ENCODE results near the gene PRIMA1.

Gene PRIMA1

DNA sequence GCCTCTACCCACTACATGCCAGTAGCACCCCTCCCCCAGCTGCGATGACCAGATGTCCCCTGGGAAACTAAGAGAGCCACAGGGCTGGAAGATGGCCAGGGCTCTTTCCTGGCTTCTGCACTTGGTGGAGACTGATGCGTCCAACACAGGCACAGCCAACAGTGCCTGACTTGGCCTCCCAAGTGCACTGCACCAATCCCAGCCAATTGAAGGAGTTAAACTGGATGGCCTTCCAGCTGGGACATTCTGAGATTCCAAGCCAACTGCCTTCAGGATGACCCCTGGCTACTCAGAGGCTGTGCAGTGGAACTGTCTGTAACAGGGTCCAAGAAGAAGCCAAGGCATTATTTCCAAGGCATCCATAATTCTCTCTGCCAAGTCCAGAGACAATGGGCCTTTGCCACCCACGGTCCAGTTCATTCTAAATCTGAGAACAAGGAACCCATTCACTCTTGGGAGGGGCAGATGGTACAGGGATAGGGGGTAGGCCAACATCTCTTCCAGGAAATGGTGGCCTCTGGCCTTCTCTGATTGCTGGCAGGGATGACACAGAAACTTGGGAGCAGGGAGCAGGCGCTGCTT lies 35.2 kb downstream of the PRIMA1 start:
- DNase-seq, result no peak

DNA sequence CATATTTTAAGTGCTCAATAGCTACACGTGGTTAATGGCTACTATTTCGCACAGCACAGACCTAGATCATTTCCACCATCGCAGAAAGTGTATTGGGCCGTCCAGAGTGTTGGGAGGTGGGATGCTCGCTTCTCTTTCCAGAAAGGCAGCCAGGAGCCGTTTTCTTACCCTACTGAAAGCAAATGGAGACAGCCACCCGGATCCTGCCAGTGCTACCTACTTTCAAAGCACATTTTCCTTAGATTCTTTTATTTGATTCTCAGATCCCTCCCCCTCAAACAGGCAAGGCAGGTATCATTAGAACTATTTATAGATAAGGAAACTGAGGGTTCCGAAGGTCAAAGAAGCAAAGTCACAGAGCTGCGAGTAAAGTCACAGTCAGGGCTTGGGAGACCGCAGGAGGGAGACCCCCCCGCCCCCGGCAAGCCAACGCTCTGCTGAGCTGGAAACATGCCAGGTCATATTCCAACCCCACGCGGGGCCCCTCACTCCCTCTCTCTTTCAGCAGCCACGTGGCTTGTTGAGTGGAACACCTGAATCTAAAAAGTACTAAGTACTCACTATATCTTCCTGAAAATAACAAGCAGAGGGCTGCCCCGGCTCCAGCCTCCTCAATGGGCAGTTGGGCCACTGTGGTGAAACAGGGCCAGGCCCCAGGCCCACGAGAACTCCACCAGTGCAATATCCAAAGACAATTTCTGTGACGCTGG lies 36.2 kb downstream of the PRIMA1 start:
- no peak for DNase-seq

DNA sequence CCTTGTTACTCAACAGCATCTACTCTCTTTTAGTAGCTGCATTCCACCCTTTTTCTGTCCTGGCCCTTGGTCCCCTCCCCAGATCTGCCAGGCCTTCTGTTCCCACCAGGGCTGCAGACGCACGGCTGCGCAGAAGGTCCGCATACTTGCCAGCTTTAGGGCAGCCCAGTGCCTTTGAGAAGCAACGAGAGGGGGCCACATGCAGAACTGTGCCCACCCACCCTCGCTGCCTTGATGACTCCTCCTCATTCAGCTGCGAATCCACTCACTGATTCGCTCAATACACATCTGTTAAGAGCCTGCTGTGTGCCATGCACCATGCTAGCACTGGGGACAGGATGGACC lies 39.2 kb downstream of the PRIMA1 start:
- DNase-seq, result no peak

DNA sequence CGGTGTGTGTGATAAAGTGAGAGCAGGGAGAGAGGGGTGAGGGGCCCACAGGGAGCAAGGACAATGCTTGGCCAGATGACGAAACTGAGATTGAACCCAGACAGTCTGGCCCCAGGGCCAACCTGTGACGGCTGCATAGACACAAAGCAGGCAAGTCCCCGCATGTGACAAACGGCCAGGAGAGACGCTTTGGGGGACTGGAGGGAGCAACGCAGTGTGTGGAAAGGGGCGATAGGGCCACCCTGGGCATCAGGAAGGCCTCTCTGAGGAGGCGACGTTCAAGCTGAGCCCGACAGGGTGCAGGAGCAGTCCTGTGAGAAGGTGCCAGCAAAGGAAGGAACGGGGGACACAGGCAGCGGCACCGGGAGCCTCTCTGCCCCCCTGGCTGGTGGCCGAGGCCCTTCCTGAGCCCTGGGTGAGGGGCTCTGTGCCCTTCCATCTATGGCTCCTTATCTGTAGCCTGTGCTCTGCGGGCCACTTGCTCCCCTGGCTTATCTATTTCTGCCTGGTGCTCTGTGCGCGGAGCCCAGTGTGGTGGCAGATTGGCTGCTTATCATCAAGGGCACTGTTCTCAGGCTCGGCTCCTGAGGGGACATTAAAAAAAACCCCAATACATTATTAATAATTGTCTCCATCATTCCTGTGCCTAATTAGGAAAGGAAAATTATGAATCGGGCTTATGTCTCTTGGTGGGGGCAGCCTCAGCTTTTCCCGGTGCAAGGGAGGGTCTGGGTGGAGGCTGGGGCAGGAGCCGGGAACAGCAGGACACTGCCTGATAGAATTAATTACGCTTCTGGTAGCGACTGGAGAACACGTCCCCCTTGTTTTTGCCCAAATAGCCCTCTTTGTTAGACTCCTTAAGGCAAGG lies 39.8 kb downstream of the PRIMA1 start:
- DNase-seq, result no peak

DNA sequence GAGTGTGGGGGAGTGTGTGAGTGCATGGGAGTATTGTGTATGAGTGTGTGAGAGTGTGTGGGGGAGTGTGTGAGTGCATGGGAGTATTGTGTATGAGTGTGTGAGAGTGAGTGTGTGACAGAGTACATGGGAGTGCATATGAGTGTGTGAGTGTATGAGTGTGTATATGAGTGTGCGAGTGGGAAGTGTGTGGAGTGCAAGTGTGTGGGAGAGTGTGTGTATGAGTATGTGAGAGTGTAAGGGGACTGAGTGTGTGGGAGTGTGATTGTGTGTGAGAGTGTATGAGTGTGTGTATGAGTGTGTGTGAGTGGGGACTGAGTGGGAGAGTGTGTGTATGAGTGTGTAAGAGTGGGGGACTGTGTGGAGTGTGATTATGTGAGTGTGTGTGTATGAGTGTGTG lies 40.7 kb downstream of the PRIMA1 start:
- no peak for DNase-seq

DNA sequence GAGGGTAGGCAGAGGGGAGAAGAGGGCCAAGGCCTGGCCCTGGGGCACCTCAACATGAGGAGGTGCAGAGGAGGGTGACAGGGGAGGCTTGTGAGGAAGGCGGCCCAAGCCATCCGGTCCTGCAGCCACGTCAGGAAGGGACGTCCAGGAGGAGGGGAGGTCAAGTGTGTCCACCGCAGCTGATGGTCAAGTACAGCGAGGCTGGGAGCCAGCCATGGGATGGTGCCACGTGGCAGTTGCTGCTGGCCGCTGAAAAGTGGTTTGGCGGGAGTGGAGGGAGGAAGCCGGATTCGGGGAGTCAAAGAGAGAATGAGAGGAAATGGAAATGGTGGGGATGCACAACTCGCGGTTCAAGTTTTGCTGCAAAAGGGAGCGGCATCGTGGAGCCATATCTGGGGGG lies 41.2 kb downstream of the PRIMA1 start:
- DNase-seq, result no peak

DNA sequence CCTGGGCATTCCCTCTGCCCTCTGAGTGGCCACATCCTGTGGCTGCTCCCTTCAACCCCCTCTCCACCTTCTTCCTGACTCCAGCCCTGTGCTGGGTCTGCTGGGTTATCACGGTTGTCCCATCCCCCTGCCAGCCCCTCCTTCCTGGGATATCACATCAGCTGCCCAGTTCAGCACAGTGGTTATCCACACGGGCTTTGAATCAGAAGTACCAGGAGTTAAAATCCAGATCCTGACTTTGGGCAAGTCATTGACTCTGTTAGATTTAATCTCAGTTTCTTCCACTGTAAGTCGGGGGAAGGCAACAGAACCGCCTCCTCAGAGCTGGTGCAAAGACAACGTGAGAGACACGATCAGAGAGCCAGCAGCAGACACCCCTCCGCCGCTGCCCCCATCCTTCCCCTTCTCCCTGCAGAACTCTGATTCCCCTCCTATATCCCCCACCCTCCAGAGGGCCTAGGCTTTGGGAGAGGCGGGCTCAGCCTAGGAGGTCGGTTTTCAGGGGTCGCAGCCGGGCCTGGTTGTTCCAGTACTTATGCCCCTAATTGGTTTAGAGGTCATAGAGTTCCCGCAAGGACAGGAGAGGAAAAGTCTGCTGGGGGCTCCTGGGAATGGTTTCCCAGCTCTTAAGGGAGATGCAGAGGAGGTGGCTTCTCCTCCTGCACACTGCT lies 42.5 kb downstream of the PRIMA1 start:
- no peak for DNase-seq

DNA sequence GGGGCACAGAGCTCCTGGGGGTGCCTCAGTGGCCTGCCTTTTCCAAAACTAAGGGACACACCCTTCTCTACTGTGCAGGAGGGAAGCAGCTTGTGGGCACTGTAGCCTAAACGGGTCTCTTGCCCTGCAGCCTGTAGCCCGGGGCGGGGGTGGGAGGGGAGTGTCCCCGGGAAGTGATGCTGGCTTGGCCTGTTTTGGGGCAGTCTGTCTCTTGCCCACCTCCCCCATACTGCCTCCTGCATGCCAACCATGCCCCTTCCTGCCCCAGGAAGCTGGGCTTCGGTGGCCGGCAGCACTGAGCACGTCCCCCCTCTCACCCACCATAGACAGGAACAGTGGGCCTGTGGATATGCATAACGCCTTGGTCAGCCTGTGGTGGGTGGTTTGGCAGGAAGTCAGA lies 43.4 kb downstream of the PRIMA1 start:
- no peak for DNase-seq

DNA sequence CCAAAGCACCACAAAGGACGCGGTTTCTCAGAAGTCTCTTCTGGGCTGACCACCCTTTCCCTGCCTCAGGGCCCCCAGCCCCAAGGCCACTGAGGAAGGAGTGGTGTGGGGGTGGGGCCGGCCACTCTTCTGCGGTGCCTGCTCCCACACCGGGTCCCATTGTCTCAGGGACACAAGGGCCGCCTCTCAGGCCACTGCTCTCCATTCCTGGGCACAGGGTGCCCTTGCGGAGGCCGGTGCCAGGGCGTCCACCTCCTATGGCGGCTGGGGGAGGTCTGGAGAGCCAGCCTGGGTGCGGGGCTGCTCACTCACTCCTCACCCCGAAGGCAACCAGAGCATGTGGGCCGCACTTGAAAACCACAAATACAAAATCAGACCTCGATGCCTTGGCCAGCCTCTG lies 44.1 kb downstream of the PRIMA1 start:
- DNase-seq, result no peak

DNA sequence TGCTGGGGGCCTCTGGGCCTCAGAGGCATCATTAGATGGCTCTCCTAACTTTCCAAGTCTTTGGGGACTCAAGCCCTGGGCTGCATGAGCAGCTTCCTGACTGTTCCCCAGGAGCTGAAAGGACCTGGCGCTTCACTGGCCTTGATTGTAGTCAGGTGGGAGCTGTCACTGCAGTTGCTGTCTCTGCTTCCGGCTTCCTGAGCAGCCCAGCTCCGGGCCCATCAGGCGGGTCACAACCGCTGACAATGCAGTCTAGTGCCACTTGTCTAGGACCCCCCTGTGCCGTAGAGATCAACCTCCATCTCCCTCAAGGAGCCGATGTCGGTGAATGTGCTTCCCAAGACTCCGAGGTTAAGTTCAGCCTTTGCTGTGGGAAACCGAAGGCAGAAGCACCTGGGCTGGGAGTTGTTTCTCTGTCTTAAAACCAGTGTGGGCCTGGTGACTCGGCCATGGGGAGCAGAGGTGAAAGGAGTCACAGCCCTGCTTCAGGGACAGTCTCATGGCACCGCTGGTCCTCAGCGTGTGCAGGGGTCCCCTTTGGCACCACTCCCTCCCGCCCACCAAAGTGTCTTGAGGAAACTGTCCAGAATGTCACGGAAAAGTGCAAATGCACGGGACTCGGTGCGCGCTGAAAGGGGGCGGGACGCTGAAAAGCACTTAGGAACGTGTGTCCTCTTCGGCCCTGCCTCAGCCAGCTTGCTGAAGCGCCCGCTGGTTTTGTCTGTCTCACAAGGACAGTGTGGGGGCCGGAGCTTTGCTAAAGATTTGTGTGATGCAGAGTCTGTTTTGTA lies 44.8 kb downstream of the PRIMA1 start:
- DNase-seq, result no peak

DNA sequence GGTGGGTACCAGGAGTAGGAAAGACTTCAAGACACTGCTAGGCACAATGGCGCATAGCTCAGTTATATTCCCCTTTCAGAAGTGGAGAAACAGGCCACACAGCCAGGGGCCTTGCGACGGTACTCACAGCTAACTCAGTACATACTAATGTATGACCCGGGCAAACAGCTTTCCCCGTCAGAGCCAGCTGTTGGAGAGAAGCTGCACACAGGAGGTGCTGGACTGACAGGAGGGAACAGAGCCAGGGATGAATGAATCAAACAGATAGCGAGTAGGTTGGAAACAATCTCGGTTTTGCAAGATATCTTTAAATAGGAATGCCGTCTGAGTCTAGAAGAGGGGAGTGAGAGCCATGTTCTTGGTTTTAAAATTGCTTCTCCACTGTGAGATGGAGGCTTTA lies 45.5 kb downstream of the PRIMA1 start:
- DNase-seq, result no peak

DNA sequence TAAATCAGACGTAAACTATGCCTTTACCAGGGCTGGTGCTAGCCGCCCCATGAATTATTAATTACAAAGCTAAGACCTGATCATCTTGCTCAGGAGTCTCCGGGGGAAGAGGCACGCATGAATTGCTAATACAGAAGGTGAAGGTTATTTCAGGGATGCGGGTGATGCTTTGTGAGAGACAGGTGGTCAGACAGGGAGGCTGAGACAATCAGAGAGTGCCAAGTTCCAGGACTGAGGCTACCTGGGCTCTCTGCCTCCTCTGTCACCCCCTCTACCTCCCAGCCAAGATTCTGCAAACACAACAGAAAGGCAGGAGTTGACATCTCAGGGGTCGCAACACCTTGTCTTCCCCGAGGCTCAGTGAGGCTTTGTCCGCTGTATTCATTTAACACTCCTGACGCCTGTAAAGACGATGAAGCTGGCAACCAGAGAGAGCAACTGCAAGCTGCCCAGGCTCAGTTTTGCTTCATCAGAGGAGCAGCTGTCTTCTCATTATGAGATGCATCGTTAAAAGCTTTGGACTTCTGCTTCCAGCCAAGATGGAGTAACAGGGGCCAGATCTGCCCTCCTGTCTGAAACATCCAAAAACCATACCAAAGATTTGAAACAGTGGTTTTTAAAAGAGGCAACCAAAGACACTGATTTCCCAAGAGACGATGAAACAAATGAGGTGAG lies 46.6 kb downstream of the PRIMA1 start:
- DNase-seq, result no peak

DNA sequence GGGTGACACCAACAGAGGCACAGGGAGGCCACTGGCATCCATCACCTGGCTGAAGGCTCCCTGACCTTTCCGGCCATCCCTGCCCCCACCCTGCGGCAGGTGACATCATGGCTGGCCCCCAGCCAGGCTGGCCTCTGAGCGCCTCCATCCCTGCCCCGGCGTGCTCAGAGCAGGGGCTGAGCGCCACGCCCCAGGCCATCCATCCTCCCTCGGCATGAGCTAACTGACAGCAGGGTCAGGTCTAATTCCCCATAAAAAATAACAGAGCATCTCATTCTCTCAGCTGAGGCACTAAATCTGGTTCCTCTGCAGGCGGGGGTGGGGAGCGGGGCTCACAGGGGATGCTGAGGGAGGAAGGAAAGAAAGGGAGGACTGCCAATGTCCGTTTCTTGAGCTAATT lies 50.7 kb downstream of the PRIMA1 start:
- DNase-seq, result no peak

DNA sequence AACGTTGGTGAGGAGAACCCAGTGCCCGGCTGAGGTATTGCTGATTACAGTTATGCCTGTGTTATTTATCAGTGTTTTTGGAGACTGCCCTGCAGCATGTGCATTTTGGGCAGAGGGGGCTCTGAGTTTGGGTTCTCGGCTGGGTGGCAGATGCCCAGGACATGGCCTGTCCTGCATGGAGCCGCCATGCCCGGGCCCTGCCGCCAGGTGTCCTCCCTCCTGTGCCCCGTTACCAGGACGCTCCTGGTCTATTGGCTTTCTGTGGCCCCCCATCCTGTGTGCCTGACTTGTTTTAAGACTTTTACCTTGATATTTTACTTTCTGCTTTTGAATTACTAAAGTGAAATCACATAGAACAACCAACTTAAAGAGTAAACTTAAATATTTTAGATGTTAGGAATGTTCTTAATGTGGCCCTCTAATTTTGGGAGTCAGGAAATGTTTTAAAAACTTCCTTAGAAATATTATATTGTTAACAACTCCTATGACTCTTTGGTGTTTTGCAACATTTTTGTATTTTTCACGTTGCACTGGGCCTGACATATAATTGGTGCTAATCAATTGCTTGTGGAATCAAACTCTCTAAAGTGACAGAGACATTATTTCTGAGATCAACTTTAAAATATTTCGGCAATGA lies 51.8 kb downstream of the PRIMA1 start:
- DNase-seq, result no peak

DNA sequence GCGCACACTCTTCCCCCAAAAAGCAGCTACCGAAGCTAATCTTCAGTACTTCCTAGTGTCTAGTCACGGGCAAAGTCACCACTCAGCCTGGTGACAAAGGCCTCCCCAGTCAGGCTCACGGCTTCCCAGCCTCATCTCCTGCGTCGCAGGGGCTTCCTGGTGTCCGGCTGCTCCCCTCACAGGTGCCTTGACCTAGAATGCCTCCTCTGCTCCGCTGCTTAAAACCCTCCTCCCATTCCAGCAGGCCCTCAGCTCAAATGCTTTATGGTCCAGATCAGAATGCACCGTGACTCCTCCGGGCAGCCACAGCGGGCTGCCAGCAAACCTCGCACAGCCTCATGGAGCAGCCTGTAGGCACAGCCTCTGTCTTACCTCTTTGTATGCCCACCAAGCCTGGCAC lies 53.1 kb downstream of the PRIMA1 start:
- DNase-seq, result no peak

DNA sequence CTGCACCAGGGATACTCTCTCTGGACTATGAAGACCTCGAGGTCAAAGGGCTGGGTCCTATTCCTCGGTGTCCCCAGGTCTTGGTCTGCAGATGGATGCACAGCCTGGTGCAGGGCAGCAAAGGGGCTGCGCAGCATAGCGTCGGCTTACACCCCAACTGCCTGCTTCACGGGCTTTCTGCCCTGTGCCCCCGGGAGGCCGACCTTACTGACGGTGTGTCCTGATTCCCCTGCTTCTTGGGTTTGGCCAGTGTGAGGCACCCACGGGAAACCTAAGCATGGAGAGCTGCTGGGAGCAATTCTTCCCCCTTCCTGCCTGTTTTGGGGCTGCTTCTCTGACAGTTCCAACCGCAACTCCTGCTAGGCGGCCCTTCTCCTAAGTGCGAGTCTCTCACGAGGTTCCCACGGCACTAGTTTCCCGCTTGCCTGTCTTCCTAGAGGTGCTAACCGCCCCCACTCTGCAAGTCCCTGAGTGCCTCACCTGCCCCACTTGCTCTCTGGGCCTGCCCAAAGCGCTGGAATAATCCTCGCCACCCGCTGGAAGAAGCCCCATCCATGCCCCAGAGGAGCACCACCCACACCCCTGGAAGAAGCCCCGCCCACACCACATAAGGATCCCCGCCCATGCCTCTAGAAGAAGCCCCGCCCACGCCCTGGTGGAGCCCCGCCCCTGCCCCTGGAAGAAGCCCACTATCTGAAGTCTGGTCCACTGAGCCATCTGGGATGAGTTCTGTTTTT lies 54.0 kb downstream of the PRIMA1 start:
- no peak for DNase-seq

DNA sequence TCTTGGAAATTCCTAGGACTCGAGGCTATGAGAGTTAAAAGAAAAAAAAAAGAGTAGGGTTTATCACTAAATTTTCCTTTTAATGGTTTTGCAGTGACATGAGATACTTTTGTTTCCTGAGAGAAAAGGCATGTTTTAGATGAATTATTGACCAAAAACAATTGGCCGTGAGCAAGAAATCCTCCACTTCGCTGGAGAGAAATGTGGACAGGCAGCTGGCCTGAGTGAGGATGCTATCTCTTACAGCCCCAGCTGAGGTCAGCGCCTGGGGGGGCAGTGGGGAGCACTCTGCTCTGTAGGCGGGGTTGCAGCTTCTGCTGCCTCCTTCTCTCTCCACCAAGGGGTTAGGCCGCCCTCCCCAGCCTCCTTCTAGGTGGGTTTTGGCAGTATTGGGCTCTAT lies 54.7 kb downstream of the PRIMA1 start:
- no peak for DNase-seq

DNA sequence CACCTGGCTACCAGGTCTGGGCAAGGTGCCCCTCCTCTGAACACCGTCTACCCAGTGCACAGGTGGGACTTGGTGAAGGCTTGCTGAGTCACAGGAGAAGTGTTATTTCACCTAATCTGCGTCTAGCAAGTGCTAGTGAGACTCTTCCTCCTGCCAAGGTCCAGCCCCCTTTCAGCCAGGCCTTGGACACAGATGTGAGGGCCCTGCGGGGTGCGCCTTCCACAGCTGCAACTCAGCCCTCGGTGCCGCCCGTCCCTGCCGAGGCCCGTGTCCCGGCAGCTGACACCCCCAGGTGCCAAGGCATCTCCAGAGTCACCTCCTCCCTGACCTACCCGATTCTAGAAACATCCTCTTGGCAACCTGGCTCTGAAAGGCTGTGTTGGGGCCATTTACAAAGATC lies 55.1 kb downstream of the PRIMA1 start:
- no peak for DNase-seq

DNA sequence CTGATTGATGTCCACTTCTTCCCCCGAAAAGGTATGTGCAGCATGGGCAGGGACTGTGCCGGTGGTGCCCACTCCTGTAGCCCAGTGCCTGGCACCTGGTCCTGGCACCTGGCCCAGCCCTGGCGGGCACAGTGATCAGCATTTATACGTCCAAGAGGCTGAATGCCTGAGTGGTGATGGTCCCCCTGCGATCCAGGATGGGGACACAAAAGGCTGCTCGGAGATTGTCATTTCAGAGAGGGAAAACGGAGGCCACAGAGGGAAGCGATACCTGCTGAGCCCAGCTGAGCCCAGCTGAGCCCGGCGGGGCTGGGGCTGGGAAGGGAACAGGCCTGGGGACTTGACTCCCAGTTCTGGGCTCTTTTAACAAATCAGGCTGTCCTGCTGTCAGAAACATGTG lies 55.8 kb downstream of the PRIMA1 start:
- DNase-seq, result no peak

DNA sequence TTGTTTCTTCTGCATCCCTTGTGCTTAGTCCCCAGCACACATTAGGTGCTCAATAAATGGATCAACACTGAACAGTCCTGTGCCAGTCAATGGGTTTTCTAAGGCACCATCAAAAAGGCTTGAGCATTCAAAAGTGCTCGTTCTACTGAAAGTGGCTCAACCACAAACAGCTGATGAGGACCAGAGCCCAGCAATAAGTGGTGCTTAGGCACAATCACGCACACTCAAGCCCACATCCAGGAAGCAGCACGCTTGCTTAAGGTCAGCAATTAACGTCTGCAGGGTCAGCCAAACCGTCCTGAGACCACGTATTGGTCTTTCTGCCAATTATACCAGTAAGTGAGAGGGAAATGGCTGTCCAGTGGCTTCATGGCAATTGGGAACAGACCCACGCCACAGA lies 56.5 kb downstream of the PRIMA1 start:
- DNase-seq, result no peak

DNA sequence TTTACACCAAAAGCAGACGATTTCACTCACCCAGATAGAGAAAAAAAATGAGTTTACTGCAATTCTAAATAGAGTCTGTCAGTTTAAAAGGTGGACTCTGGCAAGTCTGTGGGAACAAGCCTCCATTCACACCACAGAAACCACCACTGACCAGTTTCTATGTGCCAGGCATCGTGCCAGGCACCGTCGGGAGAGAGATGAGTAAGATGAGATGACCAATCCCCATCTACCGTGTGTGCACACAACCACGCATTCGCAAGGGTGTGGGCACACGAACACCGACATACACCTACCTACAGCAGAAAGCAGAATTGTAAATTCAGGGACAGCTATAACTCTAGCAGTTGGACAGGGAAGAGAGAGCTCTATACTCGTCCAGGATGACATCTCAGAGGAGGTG lies 58.3 kb downstream of the PRIMA1 start:
- no peak for DNase-seq

Measured in CD4-positive, alpha-beta T cell treated with Interleukin-4 for 1 hour (primary cell).